Chondrocyte (in vitro differentiated cells): ENCODE results near the gene KISS1R. TPM values are rescaled to one million over a fixed set of nuclear protein-coding genes. Genes with fewer than 3 reads are reported as not detected.
"Not testable (repeated sequence)": the region's sequence is repeated elsewhere in the genome, so short reads cannot be mapped to it uniquely, and the experiment has no call there.

Source experiments
- DNase-seq: peaks from one replicate; pipeline ENCODE4 v3.0.0; 2021; ENCODE audit warnings: mixed read lengths, low spot score
- H3K27ac Mint-ChIP-seq: one replicate; pipeline ENCODE4 v1.8.0; 2021; ENCODE audit warnings: mild to moderate bottlenecking, moderate library complexity, mixed read lengths; ENCODE audit not compliant: unreplicated experiment
- H3K27me3 Mint-ChIP-seq: 2 replicates; pipeline ENCODE4 v1.8.0; 2021; ENCODE audit warnings: low read depth, mixed read lengths
- H3K36me3 Mint-ChIP-seq: 2 replicates; pipeline ENCODE4 v1.8.0; 2021; ENCODE audit warnings: low read depth, mixed read lengths
- H3K4me1 Mint-ChIP-seq: 2 replicates; pipeline ENCODE4 v1.8.0; 2021; ENCODE audit warnings: low read depth, mild to moderate bottlenecking, mixed read lengths
- H3K4me3 Mint-ChIP-seq: one replicate; pipeline ENCODE4 v1.8.0; 2021; ENCODE audit warnings: mild to moderate bottlenecking, moderate library complexity, mixed read lengths; ENCODE audit not compliant: unreplicated experiment
- H3K9me3 Mint-ChIP-seq: 2 replicates; pipeline ENCODE4 v1.8.0; 2021; ENCODE audit warnings: low read depth, mixed read lengths
- total RNA-seq: library from RNA; stranded (reverse); gene quantifications from 3 replicates; pipeline ENCODE4 v1.2.1, GENCODE V29; 2021
- TF ChIP-seq, protein P1 (sequence below): fragments of 200-600 bp; sonication (generic); IDR thresholded peaks from 2 replicates; pipeline ENCODE4 v1.5.0; 2021; ENCODE audit warnings: antibody characterized with exemption, mild to moderate bottlenecking, moderate library complexity

The KISS1R gene
- total RNA-seq, 1 donor from 2014 or later = 0.17 TPM

- Mint-ChIP-seq H3K27me3 (no peaks in the 10 kb centered on the region), H3K4me1 (peaks cover 10% of the 10 kb centered on the region), H3K4me3 (no peak overlapping the region), H3K9me3 (no peaks in the 10 kb centered on the region), H3K27ac (no peak overlapping the region), H3K36me3 (no peaks in the 10 kb centered on the region)
- peak; percentile 88 for DNase-seq
- TF ChIP-seq, protein P1, sequence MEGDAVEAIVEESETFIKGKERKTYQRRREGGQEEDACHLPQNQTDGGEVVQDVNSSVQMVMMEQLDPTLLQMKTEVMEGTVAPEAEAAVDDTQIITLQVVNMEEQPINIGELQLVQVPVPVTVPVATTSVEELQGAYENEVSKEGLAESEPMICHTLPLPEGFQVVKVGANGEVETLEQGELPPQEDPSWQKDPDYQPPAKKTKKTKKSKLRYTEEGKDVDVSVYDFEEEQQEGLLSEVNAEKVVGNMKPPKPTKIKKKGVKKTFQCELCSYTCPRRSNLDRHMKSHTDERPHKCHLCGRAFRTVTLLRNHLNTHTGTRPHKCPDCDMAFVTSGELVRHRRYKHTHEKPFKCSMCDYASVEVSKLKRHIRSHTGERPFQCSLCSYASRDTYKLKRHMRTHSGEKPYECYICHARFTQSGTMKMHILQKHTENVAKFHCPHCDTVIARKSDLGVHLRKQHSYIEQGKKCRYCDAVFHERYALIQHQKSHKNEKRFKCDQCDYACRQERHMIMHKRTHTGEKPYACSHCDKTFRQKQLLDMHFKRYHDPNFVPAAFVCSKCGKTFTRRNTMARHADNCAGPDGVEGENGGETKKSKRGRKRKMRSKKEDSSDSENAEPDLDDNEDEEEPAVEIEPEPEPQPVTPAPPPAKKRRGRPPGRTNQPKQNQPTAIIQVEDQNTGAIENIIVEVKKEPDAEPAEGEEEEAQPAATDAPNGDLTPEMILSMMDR = no peak
These were observed 37.8 kb downstream of the KISS1R start for GRCh38 chr19:954672-955494.

DNA sequence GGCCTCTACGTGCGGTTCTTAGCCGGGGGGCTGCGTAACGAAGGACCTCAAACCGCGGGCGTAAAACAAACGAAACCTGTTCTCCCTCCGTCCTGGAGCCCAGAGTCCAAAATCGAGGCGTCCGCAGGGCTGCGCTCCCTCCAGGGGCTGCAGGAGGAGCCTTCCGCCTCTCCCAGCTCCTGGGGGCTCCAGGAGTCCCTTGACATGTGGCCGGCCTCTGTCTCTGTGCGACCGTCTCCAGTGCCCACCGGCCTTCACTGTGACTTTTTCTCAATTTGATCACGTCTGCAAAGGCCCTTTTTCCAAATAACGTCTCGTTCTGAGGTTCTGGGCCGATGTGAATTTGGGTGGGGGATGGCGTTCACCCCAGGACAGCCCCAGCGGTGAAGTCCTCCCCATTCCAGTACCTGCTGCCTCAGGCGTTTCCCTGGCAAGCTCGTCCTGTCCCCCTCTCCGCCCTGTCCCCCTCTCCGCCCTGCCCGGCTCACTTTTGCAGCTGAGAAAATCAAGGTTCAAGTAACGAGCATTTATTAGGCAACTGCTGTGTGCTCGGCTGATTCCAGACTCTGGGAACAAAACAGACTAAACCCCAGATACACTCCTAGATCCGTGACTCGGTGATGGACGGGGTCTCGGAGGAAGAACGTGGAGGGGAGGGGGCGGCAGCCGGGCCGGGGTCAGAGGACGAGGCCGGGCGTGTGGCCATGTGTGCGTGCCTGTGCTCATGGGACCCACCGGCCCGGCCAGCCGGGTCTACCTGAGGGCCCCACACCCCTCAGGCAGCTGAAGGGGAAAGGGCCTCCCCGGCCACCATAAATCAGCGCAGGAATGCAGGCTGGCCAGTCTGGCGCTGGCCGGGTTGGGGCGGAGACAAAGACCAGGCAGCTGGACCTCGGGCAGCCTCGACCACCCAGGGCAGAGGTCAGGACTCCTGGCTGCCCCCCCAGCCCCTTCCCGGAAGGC lies 39.0 kb downstream of the KISS1R start:
- no peaks in the 10 kb centered on the region for H3K36me3 Mint-ChIP-seq
- no peak overlapping the region for H3K4me3 Mint-ChIP-seq
- H3K27me3 Mint-ChIP-seq = no peaks in the 10 kb centered on the region
- DNase-seq = no peak
- TF ChIP-seq, protein P1 = no peak
- peaks cover 7% of the 10 kb centered on the region for H3K4me1 Mint-ChIP-seq
- H3K9me3 Mint-ChIP-seq = no peaks in the 10 kb centered on the region
- no peak overlapping the region for H3K27ac Mint-ChIP-seq

GRCh38 chr19:956766-957440 lies 39.8 kb downstream of the KISS1R start:
- H3K36me3 Mint-ChIP-seq = no peaks in the 10 kb centered on the region
- no peak overlapping the region for H3K4me3 Mint-ChIP-seq
- TF ChIP-seq, protein P1 = no peak
- no peaks in the 10 kb centered on the region for H3K9me3 Mint-ChIP-seq
- H3K27me3 Mint-ChIP-seq = no peaks in the 10 kb centered on the region
- no peak overlapping the region for H3K27ac Mint-ChIP-seq
- DNase-seq = no peak
- H3K4me1 Mint-ChIP-seq = peaks cover 1% of the 10 kb centered on the region

DNA sequence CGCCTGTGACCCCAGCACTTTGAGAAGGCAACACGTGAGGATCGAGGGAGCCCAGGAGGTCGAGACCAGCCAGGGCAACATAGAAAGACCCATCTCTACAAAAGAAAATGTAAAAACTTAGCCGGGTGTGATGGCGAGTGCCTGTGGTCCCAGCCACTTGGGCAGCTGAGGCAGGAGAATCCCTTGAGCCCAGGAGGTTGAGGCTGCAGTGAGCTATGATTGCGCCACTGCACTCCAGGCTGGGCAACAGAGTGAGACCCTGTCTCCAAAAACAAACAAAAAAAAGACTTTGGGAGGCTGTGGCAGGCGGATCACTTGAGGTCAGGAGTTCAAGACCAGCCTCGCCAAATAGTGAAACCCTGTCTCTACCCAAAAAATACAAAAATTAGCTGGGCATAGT lies 40.4 kb downstream of the KISS1R start:
- not testable (repeated sequence) for H3K9me3 Mint-ChIP-seq, H3K4me1 Mint-ChIP-seq, H3K27me3 Mint-ChIP-seq, H3K4me3 Mint-ChIP-seq, H3K36me3 Mint-ChIP-seq, H3K27ac Mint-ChIP-seq, DNase-seq

DNA sequence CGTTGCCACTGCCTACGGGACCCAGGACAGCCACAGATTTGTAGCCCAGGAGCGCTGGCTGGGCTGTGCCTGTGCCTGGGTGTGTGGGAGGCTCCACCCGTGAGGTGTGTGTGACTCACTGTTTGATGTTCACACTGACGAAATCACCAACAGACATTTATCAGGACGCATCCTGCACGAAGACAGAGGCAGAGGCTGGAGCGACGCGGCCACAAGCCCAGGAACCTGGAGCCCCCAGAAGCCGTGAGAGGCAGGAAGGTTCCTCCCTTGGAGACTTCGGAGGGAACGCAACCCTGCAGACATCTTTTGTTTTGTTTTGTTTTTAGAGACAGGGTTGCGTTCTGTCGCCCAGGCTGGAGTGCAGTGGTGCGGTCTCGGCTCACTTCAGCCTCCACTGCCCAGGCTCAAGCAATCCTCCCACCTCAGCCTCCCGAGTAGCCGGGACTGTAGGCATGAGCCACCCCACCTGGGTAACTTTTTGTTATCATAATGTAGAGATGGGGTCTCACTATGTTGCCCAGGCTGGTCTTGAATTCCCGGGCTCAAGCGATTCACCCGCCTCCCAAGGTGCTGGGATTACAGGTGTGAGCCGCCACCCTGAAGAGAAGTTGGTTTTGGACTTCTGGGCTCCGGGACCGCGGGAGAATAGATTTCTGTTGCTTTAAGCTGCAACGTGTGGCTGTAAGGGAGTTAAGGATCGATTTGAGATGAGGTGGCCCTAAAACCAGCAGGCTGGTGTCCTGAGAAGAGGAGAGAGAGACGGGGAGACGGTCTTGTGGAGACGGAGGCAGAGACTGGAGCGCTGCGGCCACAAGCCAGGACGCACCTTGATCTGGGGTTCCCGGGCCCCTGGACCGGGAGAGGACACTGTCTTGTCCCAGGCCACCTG lies 42.1 kb downstream of the KISS1R start:
- H3K9me3 Mint-ChIP-seq = no peaks in the 10 kb centered on the region
- no peak overlapping the region for H3K27ac Mint-ChIP-seq
- TF ChIP-seq, protein P1 = no peak
- H3K27me3 Mint-ChIP-seq = no peaks in the 10 kb centered on the region
- H3K4me3 Mint-ChIP-seq = no peak overlapping the region
- peaks cover 5% of the 10 kb centered on the region for H3K4me1 Mint-ChIP-seq
- DNase-seq = no peak
- H3K36me3 Mint-ChIP-seq = peaks cover 2% of the 10 kb centered on the region
